SH-SY5Y (cell line): Measurements from ENCODE around the gene TOP1.

Source experiments
- GATA2 ChIP-seq: IDR thresholded peaks from 2 replicates; pipeline ENCODE4 v1.6.1; 2011; ENCODE audit warnings: mild to moderate bottlenecking, low read depth, low read length
- GATA3 ChIP-seq: IDR thresholded peaks from 2 replicates; pipeline ENCODE4 v1.6.1; 2011; ENCODE audit warnings: low read depth, mild to moderate bottlenecking, low read length, moderate library complexity

DNA sequence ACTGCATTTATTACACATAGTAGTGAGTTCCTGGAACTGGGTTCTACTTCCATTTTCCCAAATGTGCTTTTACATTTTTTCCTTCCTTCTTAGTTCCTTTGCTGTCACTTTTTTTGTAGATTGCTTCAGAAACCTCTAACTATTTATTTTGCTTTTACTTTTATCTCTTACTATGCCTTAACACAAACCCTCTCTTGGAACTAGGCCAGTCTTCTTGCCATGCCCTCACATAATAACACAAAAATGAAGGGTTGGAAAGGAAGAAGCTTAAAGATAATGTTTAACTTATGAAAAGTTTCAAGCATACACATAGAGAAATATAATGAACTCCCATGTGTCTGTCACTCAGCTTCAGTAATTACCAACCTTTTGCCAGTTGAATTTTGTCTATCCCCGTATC, 27.1 kb downstream of the TOP1 start:
- TF ChIP-seq GATA3, result no peak
- TF ChIP-seq GATA2, result no peak
